Mucosa of rectum (tissue), 2 donors: ENCODE data around the gene CES4A.
"Not testable (repeated sequence)": the region's sequence is repeated elsewhere in the genome, so short reads cannot be mapped to it uniquely, and the experiment has no call there.

Source experiments
- H3K27ac ChIP-seq, 2 donors: one replicate each; pipeline ENCODE4 v1.7.0; 2013; ENCODE audit warnings: inconsistent platforms in 2 of 2, low read depth in 2 of 2, low read length in 2 of 2
- H3K27me3 ChIP-seq, 2 donors: one replicate each; pipeline ENCODE4 v1.7.0; 2013; ENCODE audit warnings: low read length in 2 of 2; ENCODE audit not compliant: control insufficient read depth in 2 of 2, insufficient read depth in 2 of 2
- H3K36me3 ChIP-seq, 2 donors: one replicate each; pipeline ENCODE4 v1.7.0; 2013; ENCODE audit warnings: low read length in 2 of 2; ENCODE audit not compliant: control insufficient read depth in 2 of 2, insufficient read depth in 2 of 2
- H3K4me1 ChIP-seq, 2 donors: one replicate each; pipeline ENCODE4 v1.7.0; 2013; ENCODE audit warnings: low read length in 2 of 2, mild to moderate bottlenecking in 1 of 2; ENCODE audit not compliant: control insufficient read depth in 2 of 2, insufficient read depth in 2 of 2
- H3K4me3 ChIP-seq, 2 donors: one replicate each; pipeline ENCODE4 v1.7.0; 2013; ENCODE audit warnings: low read length in 2 of 2
- H3K9ac ChIP-seq, 2 donors: one replicate each; pipeline ENCODE4 v1.7.0; 2013; ENCODE audit warnings: low read length in 2 of 2, low read depth in 1 of 2, mild to moderate bottlenecking in 1 of 2
- H3K9me3 ChIP-seq, 2 donors: one replicate each; pipeline ENCODE4 v1.7.0; 2013; ENCODE audit warnings: low read length in 2 of 2; ENCODE audit not compliant: control insufficient read depth in 2 of 2
- donor health status: healthy.
- donor health status: Normal muscosa, but diverticular disease.

CES4A gene

DNA sequence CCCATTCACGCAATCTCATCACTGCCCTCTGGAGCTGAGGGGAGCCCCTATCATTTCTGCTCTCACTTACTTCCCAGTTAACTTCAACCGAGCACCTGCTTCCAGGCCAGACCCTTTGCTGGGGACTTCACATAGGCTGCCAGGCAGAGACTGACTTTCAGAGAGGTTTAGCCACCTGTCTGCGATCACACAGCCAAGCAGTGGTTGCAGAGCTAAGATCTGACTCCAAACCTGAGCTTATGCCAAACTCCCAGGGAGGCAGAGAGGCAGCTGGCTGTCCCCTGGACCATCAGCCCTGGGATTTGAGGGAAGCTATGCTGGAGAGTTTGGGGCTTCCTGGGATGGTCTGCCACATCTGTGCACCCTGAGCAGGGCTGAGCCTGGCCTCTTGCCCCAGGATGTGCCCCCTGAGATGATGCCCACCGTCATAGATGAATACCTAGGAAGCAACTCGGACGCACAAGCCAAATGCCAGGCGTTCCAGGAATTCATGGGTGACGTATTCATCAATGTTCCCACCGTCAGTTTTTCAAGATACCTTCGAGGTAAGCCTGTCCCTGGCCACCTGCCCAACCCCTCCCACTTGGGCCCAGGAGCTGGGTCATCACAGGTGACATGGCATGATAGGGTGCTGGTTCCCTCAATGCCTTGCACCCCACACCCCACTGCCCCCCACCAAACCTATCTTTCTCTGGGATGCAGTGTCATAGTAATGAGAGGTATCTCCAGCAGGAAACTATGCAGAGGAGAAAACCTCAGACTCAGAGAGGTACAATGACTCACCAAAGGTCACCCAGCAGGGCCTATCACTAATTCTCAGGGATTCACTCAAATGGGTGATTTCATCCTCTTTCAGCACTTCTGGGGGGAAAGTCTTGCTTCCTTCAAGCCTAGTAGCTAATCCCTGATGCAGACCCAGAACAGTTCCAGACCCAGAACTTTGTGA is 17.3 kb upstream of the CES4A start:
- H3K27ac ChIP-seq, result no peak overlapping the region
- H3K27me3 ChIP-seq, result no peaks in the 10 kb centered on the region
- H3K4me1 ChIP-seq, result no peaks in the 10 kb centered on the region
- H3K9me3 ChIP-seq, result no peaks in the 10 kb centered on the region
- H3K36me3 ChIP-seq, result peaks cover 38 to 39% of the 10 kb centered on the region in 2 donors
- H3K9ac ChIP-seq, result no peak overlapping the region
- no peak overlapping the region for H3K4me3 ChIP-seq

DNA sequence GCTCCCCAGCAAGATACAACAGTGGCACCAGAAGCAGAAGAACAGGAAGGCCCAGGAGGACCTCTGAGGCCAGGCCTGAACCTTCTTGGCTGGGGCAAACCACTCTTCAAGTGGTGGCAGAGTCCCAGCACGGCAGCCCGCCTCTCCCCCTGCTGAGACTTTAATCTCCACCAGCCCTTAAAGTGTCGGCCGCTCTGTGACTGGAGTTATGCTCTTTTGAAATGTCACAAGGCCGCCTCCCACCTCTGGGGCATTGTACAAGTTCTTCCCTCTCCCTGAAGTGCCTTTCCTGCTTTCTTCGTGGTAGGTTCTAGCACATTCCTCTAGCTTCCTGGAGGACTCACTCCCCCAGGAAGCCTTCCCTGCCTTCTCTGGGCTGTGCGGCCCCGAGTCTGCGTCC is 15.4 kb upstream of the CES4A start:
- Histone ChIP-seq H3K9me3 (no peaks in the 10 kb centered on the region), H3K4me1 (peaks cover 0 to 10% of the 10 kb centered on the region in 2 donors), H3K27ac (no peak overlapping the region), H3K27me3 (no peaks in the 10 kb centered on the region), H3K36me3 (peaks cover 28% of the 10 kb centered on the region in 2 donors), H3K4me3 (no peak overlapping the region), H3K9ac (no peak overlapping the region)

DNA sequence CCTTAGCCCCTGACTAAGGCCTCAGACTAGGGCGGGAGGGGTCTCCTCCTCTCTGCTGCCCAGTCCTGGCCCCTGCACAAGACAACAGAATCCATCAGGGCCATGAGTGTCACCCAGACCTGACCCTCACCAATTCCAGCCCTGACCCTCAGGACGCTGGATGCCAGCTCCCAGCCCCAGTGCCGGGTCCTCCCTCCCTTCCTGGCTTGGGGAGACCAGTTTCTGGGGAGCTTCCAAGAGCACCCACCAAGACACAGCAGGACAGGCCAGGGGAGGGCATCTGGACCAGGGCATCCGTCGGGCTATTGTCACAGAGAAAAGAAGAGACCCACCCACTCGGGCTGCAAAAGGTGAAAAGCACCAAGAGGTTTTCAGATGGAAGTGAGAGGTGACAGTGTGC is 14.7 kb upstream of the CES4A start:
- Histone ChIP-seq H3K27ac (no peak overlapping the region), H3K4me1 (peaks cover 0 to 10% of the 10 kb centered on the region in 2 donors), H3K4me3 (no peak overlapping the region), H3K36me3 (peaks cover 25 to 28% of the 10 kb centered on the region in 2 donors), H3K9me3 (no peaks in the 10 kb centered on the region), H3K9ac (no peak overlapping the region), H3K27me3 (no peaks in the 10 kb centered on the region)

DNA sequence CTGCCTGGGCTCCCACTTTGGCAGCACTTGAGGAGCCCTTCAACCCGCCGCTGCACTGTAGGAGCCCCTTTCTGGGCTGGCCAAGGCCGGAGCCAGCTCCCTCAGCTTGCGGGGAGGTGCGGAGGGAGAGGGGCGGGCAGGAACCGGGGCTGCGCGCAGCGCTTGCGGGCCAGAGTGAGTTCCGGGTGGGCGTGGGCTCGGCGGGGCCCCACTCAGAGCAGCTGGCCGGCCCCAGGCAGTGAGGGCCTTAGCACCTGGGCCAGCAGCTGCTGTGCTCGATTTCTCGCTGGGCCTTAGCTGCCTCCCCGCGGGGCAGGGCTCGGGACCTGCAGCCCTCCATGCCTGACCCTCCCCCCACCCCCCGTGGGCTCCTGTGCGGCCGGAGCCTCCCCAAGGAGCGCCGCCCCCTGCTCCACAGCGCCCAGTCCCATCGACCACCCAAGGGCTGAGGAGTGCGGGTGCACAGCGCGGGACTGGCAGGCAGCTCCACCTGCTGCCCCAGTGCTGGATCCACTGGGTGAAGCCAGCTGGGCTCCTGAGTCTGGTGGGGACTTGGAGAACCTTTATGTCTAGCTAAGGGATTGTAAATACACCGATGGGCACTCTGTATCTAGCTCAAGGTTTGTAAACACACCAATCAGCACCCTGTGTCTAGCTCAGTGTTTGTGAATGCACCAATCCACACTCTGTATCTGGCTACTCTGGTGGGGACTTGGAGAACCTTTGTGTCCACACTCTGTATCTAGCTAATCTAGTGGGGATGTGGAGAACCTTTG is 14.0 kb upstream of the CES4A start:
- not testable (repeated sequence) for H3K9me3 ChIP-seq, H3K9ac ChIP-seq, H3K27ac ChIP-seq, H3K4me3 ChIP-seq, H3K27me3 ChIP-seq
- Histone ChIP-seq H3K4me1 (peaks cover 0 to 13% of the 10 kb centered on the region in 2 donors), H3K36me3 (peaks cover 22 to 25% of the 10 kb centered on the region in 2 donors)

DNA sequence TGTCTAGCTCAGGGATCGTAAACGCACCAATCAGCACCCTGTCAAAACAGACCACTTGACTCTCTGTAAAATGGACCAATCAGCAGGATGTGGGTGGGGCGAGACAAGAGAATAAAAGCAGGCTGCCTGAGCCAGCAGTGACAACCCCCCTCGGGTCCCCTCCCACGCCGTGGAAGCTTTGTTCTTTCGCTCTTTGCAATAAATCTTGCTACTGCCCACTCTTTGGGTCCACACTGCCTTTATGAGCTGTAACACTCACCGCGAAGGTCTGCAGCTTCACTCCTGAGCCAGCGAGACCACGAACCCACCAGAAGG is 13.5 kb upstream of the CES4A start:
- H3K27me3 ChIP-seq, H3K27ac ChIP-seq, H3K9me3 ChIP-seq, H3K9ac ChIP-seq, H3K4me3 ChIP-seq: not testable (repeated sequence)
- Histone ChIP-seq H3K36me3 (peaks cover 18 to 20% of the 10 kb centered on the region in 2 donors), H3K4me1 (peaks cover 0 to 13% of the 10 kb centered on the region in 2 donors)

DNA sequence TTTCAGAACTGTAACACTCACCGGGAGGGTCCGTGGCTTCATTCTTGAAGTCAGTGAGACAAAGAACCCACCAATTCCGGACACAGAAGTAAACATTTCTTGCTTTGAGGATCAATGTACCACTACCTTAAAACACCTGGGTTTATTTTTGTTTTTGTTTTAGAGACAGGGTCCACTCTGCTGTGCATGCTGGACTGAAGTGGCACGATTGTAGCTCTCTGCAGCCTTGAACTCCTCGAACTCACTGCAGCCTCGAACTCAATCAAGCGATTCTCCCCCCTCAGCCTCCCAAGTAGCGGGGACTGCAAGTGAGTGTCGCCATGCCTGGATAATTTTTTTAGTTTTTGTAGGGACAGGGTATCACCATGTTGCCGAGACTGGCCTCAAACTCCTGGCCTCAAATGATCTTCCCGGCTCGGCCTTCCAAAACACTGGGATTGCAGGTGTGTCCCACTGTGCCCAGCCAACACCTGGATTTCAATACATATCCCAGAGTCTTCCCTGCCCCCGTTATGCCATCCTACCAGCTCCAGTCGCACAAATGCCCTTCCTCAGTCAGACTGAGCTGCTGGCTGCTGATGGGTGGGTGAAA is 13.0 kb upstream of the CES4A start:
- Histone ChIP-seq H3K4me3 (no peak overlapping the region), H3K27me3 (no peaks in the 10 kb centered on the region), H3K36me3 (peaks cover 18% of the 10 kb centered on the region in 2 donors), H3K4me1 (peaks cover 0 to 13% of the 10 kb centered on the region in 2 donors), H3K9ac (no peak overlapping the region), H3K9me3 (no peaks in the 10 kb centered on the region), H3K27ac (no peak overlapping the region)

DNA sequence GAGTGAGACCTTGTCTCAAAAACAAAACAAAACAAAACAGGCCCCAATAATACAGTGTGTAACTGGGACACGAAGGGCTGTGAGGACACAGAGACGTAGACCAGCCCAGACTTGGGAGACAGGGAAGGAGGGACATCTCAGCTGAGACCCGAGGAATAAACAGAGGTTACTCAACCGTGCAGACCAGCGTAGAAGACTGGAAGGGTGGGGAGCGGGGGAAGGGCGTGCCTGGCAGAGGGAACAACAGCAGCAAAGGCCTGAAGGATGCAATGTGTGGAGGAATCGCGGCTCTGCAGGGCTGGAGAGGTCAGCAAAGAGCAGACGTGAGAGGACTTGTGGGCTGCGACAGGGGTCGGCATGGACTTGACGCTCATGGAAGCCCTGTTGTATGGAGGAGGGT is 11.6 kb upstream of the CES4A start:
- Histone ChIP-seq H3K27ac (no peak overlapping the region), H3K4me3 (no peak overlapping the region), H3K27me3 (no peaks in the 10 kb centered on the region), H3K4me1 (peaks cover 0 to 13% of the 10 kb centered on the region in 2 donors), H3K9ac (no peak overlapping the region), H3K9me3 (no peaks in the 10 kb centered on the region), H3K36me3 (peaks cover 9% of the 10 kb centered on the region in 2 donors)

DNA sequence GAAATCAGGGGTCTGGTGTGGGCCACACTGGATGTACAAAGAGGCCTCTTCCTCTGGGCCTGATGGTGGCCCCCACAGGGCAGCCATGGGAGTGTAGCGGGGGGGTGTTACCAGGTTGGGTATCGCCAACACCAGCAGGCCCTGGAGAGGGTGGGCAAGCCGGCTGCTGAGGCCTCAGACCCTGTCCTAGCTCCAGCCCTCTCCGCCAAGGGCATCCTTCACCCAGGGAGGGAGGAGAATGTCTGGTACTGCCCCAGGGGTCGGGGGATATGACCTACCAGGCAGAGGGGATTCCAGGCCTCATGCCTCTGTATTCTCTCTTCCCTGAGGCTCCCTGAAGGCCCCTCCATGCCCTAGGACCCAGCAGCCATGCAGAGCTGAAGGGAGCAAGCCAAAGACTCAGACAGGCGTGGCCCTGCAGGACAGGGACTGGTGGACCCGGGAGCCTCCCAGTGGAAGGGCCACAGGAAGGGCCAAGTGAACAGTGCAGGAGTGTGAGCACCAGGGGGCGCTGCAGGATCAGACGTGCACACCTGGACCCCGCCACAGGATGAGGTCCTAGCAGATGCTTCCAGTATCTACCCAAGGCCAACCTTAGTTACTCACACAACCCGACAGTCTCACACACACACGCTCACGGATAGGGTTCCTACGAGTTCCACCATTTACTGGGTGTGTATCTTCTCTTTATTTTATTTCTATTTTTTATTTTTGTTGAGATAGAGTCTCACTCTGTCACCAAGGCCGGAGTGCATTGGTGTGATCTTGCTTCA is 10.9 kb upstream of the CES4A start:
- no peaks in the 10 kb centered on the region for H3K27me3 ChIP-seq
- peaks cover 4% of the 10 kb centered on the region in 2 donors for H3K36me3 ChIP-seq
- H3K27ac ChIP-seq, result no peak overlapping the region
- H3K4me1 ChIP-seq, result peaks cover 0 to 13% of the 10 kb centered on the region in 2 donors
- no peak overlapping the region for H3K4me3 ChIP-seq
- peak overlapping the region in 1 of 2 donors; percentile 20 for H3K9ac ChIP-seq
- H3K9me3 ChIP-seq, result no peaks in the 10 kb centered on the region

DNA sequence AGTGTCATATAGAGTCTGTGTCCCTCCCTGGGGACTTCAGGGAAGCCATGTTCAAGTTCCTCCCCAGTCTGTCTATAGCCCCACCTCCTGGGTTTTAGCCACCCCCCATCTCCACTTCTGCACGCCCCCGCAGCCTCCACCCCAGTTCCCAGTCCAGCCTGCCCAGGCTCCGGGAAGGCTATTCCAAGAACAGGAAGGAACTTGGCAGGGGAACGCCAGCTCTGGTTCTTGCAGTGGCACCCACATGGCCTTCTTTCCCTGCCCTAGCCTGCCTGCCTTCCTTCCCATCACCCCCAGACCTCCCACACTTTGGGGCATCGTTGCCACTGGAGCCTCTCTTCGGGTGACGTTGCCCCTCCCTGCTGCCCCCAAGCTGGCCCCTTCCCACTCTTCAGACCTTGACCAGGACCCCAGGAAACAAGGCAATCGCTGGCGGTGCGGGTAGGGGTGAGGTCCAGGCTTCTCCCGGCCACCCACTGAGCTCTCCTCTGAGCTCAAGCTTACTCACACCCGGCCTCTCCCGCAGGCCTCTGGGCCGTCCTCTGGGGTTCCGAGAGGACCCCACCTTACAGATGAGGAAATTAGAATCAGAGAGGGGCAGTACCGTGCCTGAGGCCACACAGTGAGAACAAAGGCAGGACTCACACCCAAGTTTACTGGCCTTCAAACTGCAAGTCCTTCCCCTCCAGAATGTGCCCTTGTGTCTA is 9.2 kb upstream of the CES4A start:
- Histone ChIP-seq H3K9ac (no peak overlapping the region), H3K27ac (no peak overlapping the region)

More for the DNA sequence above, 9.2 kb upstream of the CES4A start:
- Histone ChIP-seq H3K4me3 (no peak overlapping the region), H3K4me1 (peaks cover 0 to 13% of the 10 kb centered on the region in 2 donors), H3K9me3 (no peaks in the 10 kb centered on the region), H3K36me3 (no peaks in the 10 kb centered on the region), H3K27me3 (peaks cover 0 to 3% of the 10 kb centered on the region in 2 donors)
